Prostate gland (tissue), 2 donors: ENCODE data around the gene UCHL1. TPM values are rescaled to one million over a fixed set of nuclear protein-coding genes. Genes with fewer than 3 reads are reported as not detected.

Experiments used
- DNase-seq: peaks from one replicate; pipeline ENCODE4 v3.0.0-alpha.2; 2019; ENCODE audit warnings: low spot score
- H3K27ac ChIP-seq, 2 donors: fragments of 200-600 bp; sonication (generic); 2 replicates each; pipeline ENCODE4 v1.5.1; 2017 to 2019
- H3K27me3 ChIP-seq: fragments of 200-600 bp; sonication (generic); replicated peaks from 2 replicates; pipeline ENCODE4 v1.5.1; 2019; ENCODE audit not compliant: insufficient read depth
- H3K36me3 ChIP-seq, 2 donors: fragments of 200-600 bp; sonication (generic); 1 replicate in 1 of 2; 2 replicates in 1 of 2; pipeline versions ENCODE4 v1.5.1 to v1.8.1; 2017 to 2019
- H3K4me1 ChIP-seq: fragments of 200-600 bp; sonication (generic); replicated peaks from 2 replicates; pipeline ENCODE4 v1.5.1; 2019
- H3K4me3 ChIP-seq, 2 donors: fragments of 200-600 bp; sonication (generic); 2 replicates each; pipeline ENCODE4 v1.5.1; 2017 to 2019
- H3K9me3 ChIP-seq: fragments of 200-600 bp; sonication (generic); 2 replicates; pipeline ENCODE4 v1.5.1; 2017
- CTCF ChIP-seq, 4 experiments: fragments of 200-600 bp in 2 of 4; fragments of 450-650 bp in 2 of 4; sonication (generic) in 2 of 4; IDR thresholded peaks; 1 replicate in 3 of 4; 2 replicates in 1 of 4; pipeline ENCODE4 v1.5.1; 2016 to 2019; ENCODE audit warnings: antibody characterized with exemption in 4 of 4, mild to moderate bottlenecking in 2 of 4, moderate library complexity in 2 of 4
- POLR2A ChIP-seq: fragments of 450-650 bp; IDR thresholded peaks from one replicate; pipeline ENCODE4 v1.6.1; 2016; ENCODE audit warnings: antibody characterized with exemption, mild to moderate bottlenecking
- POLR2AphosphoS5 ChIP-seq: sonication (generic); formaldehyde crosslinking; IDR thresholded peaks from one replicate; pipeline ENCODE4 v1.6.1; 2017; ENCODE audit warnings: antibody characterized with exemption
- WGBS: methylation state at CpG from one replicate; pipeline ENCODE4 v1.1.5; 2018; 5-methylcytosine and 5-hydroxymethylcytosine counted together
- intact Hi-C: fragments of 100-400 bp; cut with DNase I; formaldehyde crosslinking; loops from one replicate; pipeline ENCODE4 v1.14.2; 2022
- total RNA-seq, 2 donors: library from RNA; depleted of rRNA; stranded (reverse); fragments of >200 nt; gene quantifications; one replicate each; pipeline ENCODE4 v1.1.0, GENCODE V29; 2016

The UCHL1 gene
- total RNA-seq, 2 donors from 2014 or later = 11.6 to 61.5 TPM

GRCh38 chr4:41245983-41246382 is 10.7 kb upstream of the UCHL1 start:
- no peak for TF ChIP-seq POLR2AphosphoS5
- DNase-seq = no peak
- H3K4me3 ChIP-seq = no peak overlapping the region
- H3K4me1 ChIP-seq = no peaks in the 10 kb centered on the region
- intact Hi-C loops = no loop called here
- WGBS = 85% methylated on average over 1 of the region's 1 CpG
- no peaks in the 10 kb centered on the region for H3K27me3 ChIP-seq
- H3K9me3 ChIP-seq = no peaks in the 10 kb centered on the region
- no peaks in the 10 kb centered on the region for H3K36me3 ChIP-seq
- no peak overlapping the region for H3K27ac ChIP-seq

- DNase-seq = no peak
- Histone ChIP-seq H3K9me3 (no peaks in the 10 kb centered on the region), H3K27ac (no peak overlapping the region), H3K4me3 (peak overlapping the region in 1 of 2 donors; percentile 38), H3K4me1 (no peaks in the 10 kb centered on the region), H3K27me3 (no peaks in the 10 kb centered on the region), H3K36me3 (no peaks in the 10 kb centered on the region)
- WGBS = 37% methylated on average over 13 of the region's 13 CpGs
- intact Hi-C loops = no loop called here
- no peak for TF ChIP-seq POLR2AphosphoS5
- TF ChIP-seq CTCF (IDR thresholded peaks at IDR 0.05) = no peak
- no peak for TF ChIP-seq POLR2A
Measured at GRCh38 chr4:41256131-41256739, 493 bp upstream of the UCHL1 start.

GRCh38 chr4:41257257-41257901 is 651 bp downstream of the UCHL1 start:
- Histone ChIP-seq H3K9me3 (no peaks in the 10 kb centered on the region), H3K27ac (no peak overlapping the region), H3K4me3 (peak overlapping the region; percentile 33 to 38), H3K4me1 (no peaks in the 10 kb centered on the region), H3K27me3 (no peaks in the 10 kb centered on the region), H3K36me3 (no peaks in the 10 kb centered on the region)
- no peak for TF ChIP-seq POLR2AphosphoS5
- TF ChIP-seq POLR2A = no peak
- intact Hi-C loops = no loop called here
- no peak for DNase-seq
- WGBS = 4% methylated on average over 32 of the region's 69 CpGs

GRCh38 chr4:41257906-41258305 is 1.2 kb downstream of the UCHL1 start:
- no peak for DNase-seq
- Histone ChIP-seq H3K4me3 (peak overlapping the region in 1 of 2 donors; percentile 38), H3K4me1 (no peaks in the 10 kb centered on the region), H3K27me3 (no peaks in the 10 kb centered on the region), H3K27ac (no peak overlapping the region), H3K9me3 (no peaks in the 10 kb centered on the region), H3K36me3 (no peaks in the 10 kb centered on the region)
- intact Hi-C loops = no loop called here
- WGBS = 47% methylated on average over 11 of the region's 11 CpGs
- no peak for TF ChIP-seq CTCF (IDR thresholded peaks at IDR 0.05)
- TF ChIP-seq POLR2A = no peak

GRCh38 chr4:41258783-41259182 is 2.1 kb downstream of the UCHL1 start:
- intact Hi-C loops = no loop called here
- no peaks in the 10 kb centered on the region for H3K27me3 ChIP-seq
- H3K36me3 ChIP-seq = no peaks in the 10 kb centered on the region
- H3K4me3 ChIP-seq = no peak overlapping the region
- H3K27ac ChIP-seq = no peak overlapping the region
- peak; percentile 24 for DNase-seq
- no peaks in the 10 kb centered on the region for H3K4me1 ChIP-seq
- no peak for TF ChIP-seq POLR2A
- peak in 2 of 4 experiments; percentile 10 to 41 for TF ChIP-seq CTCF (IDR thresholded peaks at IDR 0.05)
- 73% methylated on average over 5 of the region's 5 CpGs for WGBS
- no peaks in the 10 kb centered on the region for H3K9me3 ChIP-seq
